Activated naive CD8-positive, alpha-beta T cell (primary cell): ENCODE results near the gene ITGA8.
"Not testable (repeated sequence)": the region's sequence is repeated elsewhere in the genome, so short reads cannot be mapped to it uniquely, and the experiment has no call there.

ENCODE experiments used
- H3K27ac Mint-ChIP-seq: one replicate; pipeline ENCODE4 v1.8.0; 2021; ENCODE audit warnings: mixed read lengths
- H3K27me3 Mint-ChIP-seq: one replicate; pipeline ENCODE4 v1.8.0; 2021; ENCODE audit warnings: mixed read lengths
- H3K36me3 Mint-ChIP-seq: one replicate; pipeline ENCODE4 v1.8.0; 2021; ENCODE audit warnings: mixed read lengths
- H3K4me1 Mint-ChIP-seq: one replicate; pipeline ENCODE4 v1.8.0; 2021; ENCODE audit warnings: low read depth, mixed read lengths
- H3K4me3 Mint-ChIP-seq: one replicate; pipeline ENCODE4 v1.8.0; 2021; ENCODE audit warnings: mild to moderate bottlenecking, mixed read lengths
- H3K9me3 Mint-ChIP-seq: one replicate; pipeline ENCODE4 v1.8.0; 2021; ENCODE audit warnings: low read depth, mixed read lengths

Gene ITGA8

GRCh38 chr10:15672469-15672868 lies 47.3 kb downstream of the ITGA8 start:
- peaks cover 12% of the 10 kb centered on the region for H3K27me3 Mint-ChIP-seq
- H3K9me3 Mint-ChIP-seq, result no peaks in the 10 kb centered on the region
- H3K27ac Mint-ChIP-seq, result no peak overlapping the region
- H3K4me3 Mint-ChIP-seq, result no peak overlapping the region
- no peaks in the 10 kb centered on the region for H3K36me3 Mint-ChIP-seq
- no peaks in the 10 kb centered on the region for H3K4me1 Mint-ChIP-seq

- Mint-ChIP-seq H3K27me3 (peaks cover 10% of the 10 kb centered on the region), H3K4me1 (no peaks in the 10 kb centered on the region), H3K27ac (no peak overlapping the region), H3K9me3 (no peaks in the 10 kb centered on the region), H3K36me3 (no peaks in the 10 kb centered on the region), H3K4me3 (no peak overlapping the region)
These were observed 48.8 kb downstream of the ITGA8 start for GRCh38 chr10:15670880-15671279.

GRCh38 chr10:15661574-15661973 lies 58.1 kb downstream of the ITGA8 start:
- H3K27ac Mint-ChIP-seq, result no peak overlapping the region

GRCh38 chr10:15660990-15661389 lies 58.7 kb downstream of the ITGA8 start:
- no peaks in the 10 kb centered on the region for H3K9me3 Mint-ChIP-seq
- H3K27ac Mint-ChIP-seq, result no peak overlapping the region
- H3K36me3 Mint-ChIP-seq, result no peaks in the 10 kb centered on the region
- H3K4me3 Mint-ChIP-seq, result no peak overlapping the region
- H3K27me3 Mint-ChIP-seq, result peaks cover 2% of the 10 kb centered on the region
- no peaks in the 10 kb centered on the region for H3K4me1 Mint-ChIP-seq

More at GRCh38 chr10:15661574-15661973, 58.1 kb downstream of the ITGA8 start:
- H3K4me3 Mint-ChIP-seq, result no peak overlapping the region
- no peaks in the 10 kb centered on the region for H3K4me1 Mint-ChIP-seq
- peaks cover 2% of the 10 kb centered on the region for H3K27me3 Mint-ChIP-seq
- H3K36me3 Mint-ChIP-seq, result no peaks in the 10 kb centered on the region
- no peaks in the 10 kb centered on the region for H3K9me3 Mint-ChIP-seq

- H3K36me3 Mint-ChIP-seq, result no peaks in the 10 kb centered on the region
- no peak overlapping the region for H3K4me3 Mint-ChIP-seq
- peaks cover 2% of the 10 kb centered on the region for H3K27me3 Mint-ChIP-seq
- no peaks in the 10 kb centered on the region for H3K4me1 Mint-ChIP-seq
- no peak overlapping the region for H3K27ac Mint-ChIP-seq
- H3K9me3 Mint-ChIP-seq, result no peaks in the 10 kb centered on the region
These were observed 61.5 kb downstream of the ITGA8 start for GRCh38 chr10:15658069-15658702.

GRCh38 chr10:15652757-15653156 lies 67.0 kb downstream of the ITGA8 start:
- H3K36me3 Mint-ChIP-seq, result no peaks in the 10 kb centered on the region
- no peak overlapping the region for H3K4me3 Mint-ChIP-seq
- no peaks in the 10 kb centered on the region for H3K4me1 Mint-ChIP-seq
- H3K27me3 Mint-ChIP-seq, result peaks cover 2% of the 10 kb centered on the region
- H3K9me3 Mint-ChIP-seq, result no peaks in the 10 kb centered on the region
- no peak overlapping the region for H3K27ac Mint-ChIP-seq

- Mint-ChIP-seq H3K36me3 (no peaks in the 10 kb centered on the region), H3K27me3 (peaks cover 2% of the 10 kb centered on the region), H3K4me1 (no peaks in the 10 kb centered on the region), H3K27ac (no peak overlapping the region), H3K4me3 (no peak overlapping the region), H3K9me3 (no peaks in the 10 kb centered on the region)
These were observed 67.6 kb downstream of the ITGA8 start for GRCh38 chr10:15652117-15652516.

- H3K4me3 Mint-ChIP-seq, result no peak overlapping the region
- H3K27ac Mint-ChIP-seq, result no peak overlapping the region
- H3K4me1 Mint-ChIP-seq, result no peaks in the 10 kb centered on the region
- H3K9me3 Mint-ChIP-seq, result no peaks in the 10 kb centered on the region
- H3K27me3 Mint-ChIP-seq, result no peaks in the 10 kb centered on the region
- H3K36me3 Mint-ChIP-seq, result no peaks in the 10 kb centered on the region
These were observed 68.5 kb downstream of the ITGA8 start for GRCh38 chr10:15651175-15651574.

GRCh38 chr10:15642095-15642494 lies 77.6 kb downstream of the ITGA8 start:
- Mint-ChIP-seq H3K27ac (no peak overlapping the region), H3K4me3 (no peak overlapping the region), H3K27me3 (peaks cover 4% of the 10 kb centered on the region), H3K4me1 (no peaks in the 10 kb centered on the region), H3K9me3 (no peaks in the 10 kb centered on the region), H3K36me3 (no peaks in the 10 kb centered on the region)

- no peaks in the 10 kb centered on the region for H3K9me3 Mint-ChIP-seq
- peaks cover 8% of the 10 kb centered on the region for H3K27me3 Mint-ChIP-seq
- H3K4me3 Mint-ChIP-seq, result no peak overlapping the region
- no peaks in the 10 kb centered on the region for H3K4me1 Mint-ChIP-seq
- no peaks in the 10 kb centered on the region for H3K36me3 Mint-ChIP-seq
- H3K27ac Mint-ChIP-seq, result no peak overlapping the region
These were observed 79.1 kb downstream of the ITGA8 start for GRCh38 chr10:15640536-15641085.

- peaks cover 10% of the 10 kb centered on the region for H3K27me3 Mint-ChIP-seq
- H3K4me3 Mint-ChIP-seq, result no peak overlapping the region
- no peaks in the 10 kb centered on the region for H3K36me3 Mint-ChIP-seq
- no peaks in the 10 kb centered on the region for H3K9me3 Mint-ChIP-seq
- H3K4me1 Mint-ChIP-seq, result no peaks in the 10 kb centered on the region
- H3K27ac Mint-ChIP-seq, result no peak overlapping the region
These were observed 83.3 kb downstream of the ITGA8 start for GRCh38 chr10:15636446-15636845.

- no peaks in the 10 kb centered on the region for H3K9me3 Mint-ChIP-seq
- H3K27ac Mint-ChIP-seq, result no peak overlapping the region
- H3K4me1 Mint-ChIP-seq, result no peaks in the 10 kb centered on the region
- H3K4me3 Mint-ChIP-seq, result no peak overlapping the region
- H3K27me3 Mint-ChIP-seq, result peaks cover 10% of the 10 kb centered on the region
- no peaks in the 10 kb centered on the region for H3K36me3 Mint-ChIP-seq
These were observed 87.1 kb downstream of the ITGA8 start for GRCh38 chr10:15632456-15633091.

GRCh38 chr10:15631205-15631604 lies 88.5 kb downstream of the ITGA8 start:
- not testable (repeated sequence) for H3K9me3 Mint-ChIP-seq, H3K4me1 Mint-ChIP-seq, H3K36me3 Mint-ChIP-seq, H3K27ac Mint-ChIP-seq, H3K4me3 Mint-ChIP-seq, H3K27me3 Mint-ChIP-seq

GRCh38 chr10:15630353-15630752 lies 89.4 kb downstream of the ITGA8 start:
- peaks cover 5% of the 10 kb centered on the region for H3K27me3 Mint-ChIP-seq
- H3K27ac Mint-ChIP-seq, result no peak overlapping the region
- no peaks in the 10 kb centered on the region for H3K36me3 Mint-ChIP-seq
- no peak overlapping the region for H3K4me3 Mint-ChIP-seq
- H3K9me3 Mint-ChIP-seq, result no peaks in the 10 kb centered on the region
- H3K4me1 Mint-ChIP-seq, result no peaks in the 10 kb centered on the region

- peaks cover 5% of the 10 kb centered on the region for H3K27me3 Mint-ChIP-seq
- H3K9me3 Mint-ChIP-seq, result no peaks in the 10 kb centered on the region
- H3K4me1 Mint-ChIP-seq, result no peaks in the 10 kb centered on the region
- H3K36me3 Mint-ChIP-seq, result no peaks in the 10 kb centered on the region
- no peak overlapping the region for H3K4me3 Mint-ChIP-seq
- H3K27ac Mint-ChIP-seq, result no peak overlapping the region
These were observed 92.0 kb downstream of the ITGA8 start for GRCh38 chr10:15627617-15628196.
